H1 (cell line): ENCODE data around the gene SPATA31D4. TPM values are rescaled to one million over a fixed set of nuclear protein-coding genes. Genes with fewer than 3 reads are reported as not detected.

Experiments used
- CTCF ChIA-PET: fragments of 300-600 bp; sonication (Branson Sonifier 250); formaldehyde crosslinking; loops from one replicate; lab custom pipeline; 2021; ENCODE audit not compliant: partially characterized antibody; lab: Charles Lee
- POLR2A ChIA-PET: fragments of 300-600 bp; sonication (Branson Sonifier 250); formaldehyde crosslinking; loops from one replicate; lab custom pipeline; 2021; ENCODE audit warnings: inconsistent platforms; ENCODE audit not compliant: partially characterized antibody; lab: Charles Lee
- DNase-seq, 2 experiments: peaks; one replicate each; pipeline versions ENCODE4 v3.0.0 to v3.0.0-alpha.2; 2010 to 2022; ENCODE audit warnings: low spot score in 2 of 2, low read depth in 1 of 2, mixed read lengths in 1 of 2
- FAIRE-seq: peaks from 2 replicates; lab custom pipeline; 2011; peaks lifted over from hg19 to GRCh38; lab: Jason Lieb, UNC
- H2AFZ ChIP-seq: 2 replicates; pipeline ENCODE4 v1.8.1; 2012; ENCODE audit warnings: low read length, inconsistent platforms
- H2AK5ac ChIP-seq: 2 replicates; pipeline ENCODE4 v1.6.1; 2013; ENCODE audit warnings: low read depth, low read length
- H2BK120ac ChIP-seq: replicated peaks from 2 replicates; pipeline ENCODE3; 2013; ENCODE audit warnings: low read depth, low read length, inconsistent platforms
- H2BK12ac ChIP-seq: 2 replicates; pipeline ENCODE4 v1.6.1; 2013; ENCODE audit warnings: low read depth, low read length
- H2BK15ac ChIP-seq: 2 replicates; pipeline ENCODE4 v1.6.1; 2013; ENCODE audit warnings: low read length
- H2BK20ac ChIP-seq: 2 replicates; pipeline ENCODE4 v1.6.1; 2013; ENCODE audit warnings: low read length
- H2BK5ac ChIP-seq: 2 replicates; pipeline ENCODE4 v1.6.1; 2013; ENCODE audit warnings: low read depth, low read length
- H3K14ac ChIP-seq: 2 replicates; pipeline ENCODE4 v1.6.1; 2013; ENCODE audit warnings: inconsistent platforms; ENCODE audit not compliant: insufficient read length
- H3K18ac ChIP-seq: 2 replicates; pipeline ENCODE4 v1.6.1; 2013; ENCODE audit warnings: low read length; ENCODE audit errors: extremely low read depth
- H3K23ac ChIP-seq: 2 replicates; pipeline ENCODE4 v1.6.1; 2013; ENCODE audit warnings: inconsistent platforms; ENCODE audit not compliant: insufficient read length
- H3K23me2 ChIP-seq: 2 replicates; pipeline ENCODE4 v1.6.1; 2013; ENCODE audit warnings: low read depth, low read length
- H3K27ac ChIP-seq: 2 replicates; pipeline ENCODE4 v1.6.1; 2011; ENCODE audit warnings: low read depth, low read length, inconsistent platforms
- H3K27me3 ChIP-seq, 4 experiments: replicated peaks in 1 of 4; 1 replicate in 1 of 4; 2 replicates in 3 of 4; pipeline versions ENCODE4 v1.6.1 to v1.8.1; 2011 to 2013; ENCODE audit warnings: low read length in 3 of 4, mild to moderate bottlenecking in 3 of 4, inconsistent platforms in 2 of 4, mixed read lengths in 2 of 4, moderate library complexity in 1 of 4; ENCODE audit not compliant: control insufficient read depth in 3 of 4, insufficient read depth in 3 of 4; ENCODE audit errors: extremely low read depth in 1 of 4
- H3K36me3 ChIP-seq, 4 experiments: 2 replicates each; pipeline versions ENCODE4 v1.6.1 to v1.8.1; 2011 to 2013; ENCODE audit warnings: mild to moderate bottlenecking in 4 of 4, low read length in 3 of 4, moderate library complexity in 2 of 4, control low read depth in 1 of 4, inconsistent platforms in 1 of 4; ENCODE audit not compliant: insufficient read depth in 4 of 4, control insufficient read depth in 2 of 4
- H3K4ac ChIP-seq: replicated peaks from 2 replicates; pipeline ENCODE3; 2013; ENCODE audit warnings: low read length, low read depth, mixed read lengths, inconsistent platforms; ENCODE audit not compliant: insufficient read length
- H3K4me1 ChIP-seq, 4 experiments: replicated peaks in 1 of 4; 1 replicate in 1 of 4; 2 replicates in 3 of 4; pipeline versions ENCODE4 v1.6.1 to v1.8.1; 2011 to 2013; ENCODE audit warnings: low read length in 3 of 4, inconsistent platforms in 2 of 4, mixed read lengths in 1 of 4; ENCODE audit not compliant: insufficient read depth in 4 of 4, control insufficient read depth in 3 of 4
- H3K4me2 ChIP-seq, 2 experiments: 2 replicates each; pipeline versions ENCODE4 v1.6.1 to v1.8.1; 2011 to 2013; ENCODE audit warnings: low read depth in 2 of 2, low read length in 2 of 2, control low read depth in 1 of 2, inconsistent platforms in 1 of 2, mild to moderate bottlenecking in 1 of 2; ENCODE audit not compliant: insufficient read depth in 1 of 2
- H3K4me3 ChIP-seq, 4 experiments: fragments of 200-600, 300-600 bp in 1 of 4; sonication (generic), shearing (Covaris generic), sonication (Bioruptor Twin) in 1 of 4; 2 replicates each; pipeline versions ENCODE4 v1.5.1 to v1.8.1; 2011 to 2016; ENCODE audit warnings: low read length in 4 of 4, low read depth in 3 of 4, control low read depth in 2 of 4, inconsistent platforms in 2 of 4, mild to moderate bottlenecking in 2 of 4, mixed read lengths in 1 of 4, moderate library complexity in 1 of 4; ENCODE audit not compliant: insufficient read depth in 2 of 4; ENCODE audit errors: extremely low read depth in 1 of 4
- H3K56ac ChIP-seq: replicated peaks from 2 replicates; pipeline ENCODE3; 2013; ENCODE audit warnings: low read depth, mild to moderate bottlenecking, mixed read lengths, low read length, inconsistent platforms; ENCODE audit not compliant: insufficient read length
- H3K79me1 ChIP-seq: 2 replicates; pipeline ENCODE4 v1.6.1; 2013; ENCODE audit warnings: low read depth, low read length, control low read depth
- H3K79me2 ChIP-seq, 2 experiments: 2 replicates each; pipeline versions ENCODE4 v1.6.1 to v1.8.1; 2012 to 2013; ENCODE audit warnings: low read length in 2 of 2, mild to moderate bottlenecking in 2 of 2, inconsistent platforms in 1 of 2; ENCODE audit not compliant: insufficient read depth in 2 of 2, control insufficient read depth in 1 of 2
- H3K9ac ChIP-seq, 4 experiments: replicated peaks in 1 of 4; 1 replicate in 1 of 4; 2 replicates in 3 of 4; pipeline versions ENCODE4 v1.6.1 to v1.8.1; 2011 to 2013; ENCODE audit warnings: low read depth in 3 of 4, low read length in 3 of 4, control low read depth in 2 of 4, mild to moderate bottlenecking in 2 of 4, moderate library complexity in 2 of 4, inconsistent platforms in 1 of 4; ENCODE audit errors: extremely low read depth in 1 of 4
- H3K9me3 ChIP-seq, 2 experiments: 2 replicates each; pipeline versions ENCODE4 v1.6.1 to v1.8.1; 2012 to 2013; ENCODE audit warnings: mild to moderate bottlenecking in 2 of 2, moderate library complexity in 2 of 2, control low read depth in 1 of 2, inconsistent platforms in 1 of 2, low read depth in 1 of 2, low read length in 1 of 2, mixed read lengths in 1 of 2; ENCODE audit not compliant: insufficient read depth in 2 of 2
- H4K20me1 ChIP-seq, 2 experiments: replicated peaks in 1 of 2; 2 replicates each; pipeline versions ENCODE3 to v1.8.1; 2011 to 2013; ENCODE audit warnings: inconsistent platforms in 2 of 2, low read length in 2 of 2, mild to moderate bottlenecking in 1 of 2; ENCODE audit not compliant: insufficient read depth in 2 of 2, control insufficient read depth in 1 of 2
- H4K5ac ChIP-seq: 2 replicates; pipeline ENCODE4 v1.6.1; 2013; ENCODE audit warnings: low read length, low read depth, mixed read lengths, inconsistent platforms; ENCODE audit not compliant: insufficient read length
- H4K8ac ChIP-seq: 2 replicates; pipeline ENCODE4 v1.8.0; 2013; ENCODE audit warnings: mild to moderate bottlenecking, moderate library complexity, low read length, inconsistent platforms; ENCODE audit not compliant: insufficient read depth; ENCODE audit errors: extremely low read depth
- H4K91ac ChIP-seq: replicated peaks from 2 replicates; pipeline ENCODE3; 2013; ENCODE audit warnings: low read length, mixed read lengths, inconsistent platforms; ENCODE audit not compliant: insufficient read length
- ATF2 ChIP-seq: IDR thresholded peaks from 2 replicates; pipeline ENCODE4 v1.6.1; 2012; ENCODE audit warnings: low read length, inconsistent platforms
- BCL11A ChIP-seq, 2 experiments: IDR thresholded peaks; one replicate each; pipeline ENCODE4 v1.6.1; 2011; ENCODE audit warnings: low read depth in 2 of 2, low read length in 2 of 2, mild to moderate bottlenecking in 2 of 2
- CHD2 ChIP-seq: IDR thresholded peaks from 2 replicates; pipeline ENCODE4 v1.6.1; 2012; ENCODE audit warnings: low read length, improper control_type of control experiment
- TAF1 ChIP-seq: IDR thresholded peaks from 2 replicates; pipeline ENCODE4 v1.6.1; 2011; ENCODE audit warnings: mild to moderate bottlenecking, low read depth, low read length
- TBP ChIP-seq: IDR thresholded peaks from 2 replicates; pipeline ENCODE4 v1.6.1; 2011; ENCODE audit warnings: low read depth, low read length, improper control_type of control experiment
- WGBS, 2 experiments: shearing (Covaris generic) in 1 of 2; methylation state at CpG; one replicate each; pipeline versions ENCODE4 v1.1.6 to v1.1.7; 2013 to 2015; ENCODE audit warnings: low lambda C conversion rate in 2 of 2, mixed read lengths in 2 of 2, inconsistent platforms in 1 of 2, low coverage in 1 of 2, missing lambda C conversion rate in 1 of 2; ENCODE audit not compliant: insufficient replicate concordance in 2 of 2, insufficient coverage in 1 of 2, insufficient read length in 1 of 2; ENCODE audit errors: extremely low coverage in 1 of 2, missing lambda C conversion rate in 1 of 2; 5-methylcytosine and 5-hydroxymethylcytosine counted together
- polyA plus RNA-seq, 7 experiments: library from polyadenylated mRNA; depleted of rRNA in 3 of 7; stranded (reverse) in 5 of 7; unstranded in 2 of 7; fragments of >200 nt in 5 of 7; fragments of 200-250 nt in 2 of 7; gene quantifications; 1 replicate in 5 of 7; 2 replicates in 1 of 7; 4 replicates in 1 of 7; pipeline versions ENCODE4 v1.2.1 to v1.2.3, GENCODE V29; 2011 to 2013; ENCODE audit warnings: missing spikeins in 2 of 7, mixed read lengths in 2 of 7
- total RNA-seq: library from RNA; stranded (reverse); fragmentation: NEBNext Ultra II Directional; extraction: Animal tissue kit (Norgen Biotek cat#: 25700); gene quantifications from 2 replicates; pipeline ENCODE4 v1.2.1, GENCODE V29; 2021

SPATA31D4 gene
- total and polyA plus RNA-seq, 2 of the 8 experiments (the other 6 are each of a cell fraction or from before 2014, with no cell fraction given): not detected

- Histone ChIP-seq H3K79me1 (no peaks in the 10 kb centered on the region), H3K4me3 (no peak overlapping the region), H3K27ac (no peak overlapping the region), H4K5ac (no peak overlapping the region), H2BK15ac (no peak overlapping the region), H3K18ac (no peak overlapping the region), H3K4me2 (no peak overlapping the region), H2BK5ac (no peak overlapping the region), H2BK20ac (no peak overlapping the region), H2BK12ac (no peak overlapping the region), H2AFZ (no peak overlapping the region), H3K4me1 (peaks cover 0 to 3% (median 0%) of the 10 kb centered on the region in 4 experiments; a peak in 2 of 7 replicates), H3K23ac (no peak overlapping the region), H3K23me2 (no peaks in the 10 kb centered on the region; the same call in 1 of the 2 replicates), H3K79me2 (no peaks in the 10 kb centered on the region), H3K9me3 (no peaks in the 10 kb centered on the region), H4K20me1 (no peaks in the 10 kb centered on the region), H3K14ac (no peak overlapping the region), H2AK5ac (no peak overlapping the region), H3K4ac (no peak overlapping the region), H3K36me3 (no peaks in the 10 kb centered on the region), H3K27me3 (no peaks in the 10 kb centered on the region), H3K9ac (no peak overlapping the region), H4K8ac (no peak overlapping the region), H2BK120ac (no peak overlapping the region), H3K56ac (no peak overlapping the region), H4K91ac (no peak overlapping the region)
- TF ChIP-seq CHD2: no peak
- TF ChIP-seq ATF2: no peak
- no peak for TF ChIP-seq TBP
- TF ChIP-seq BCL11A (IDR thresholded peaks at IDR 0.05; ENCODE audit: low read depth in 2 of 2, low read length in 2 of 2): no peak
- TF ChIP-seq TAF1: no peak
- POLR2A ChIA-PET: no interaction called here
- FAIRE-seq (no peak), DNase-seq (no peak)
- WGBS, 2 experiments: 88% methylated on average over 2 of the region's 2 CpGs; no CpG with 5 or more reads in 1 of the 2 experiments
- CTCF ChIA-PET: no interaction called here
Measured at GRCh38 chr9:81902196-81902595, 26.0 kb upstream of the SPATA31D4 start.
